ENCODE measurements around the gene ADCY3.
"Not testable (repeated sequence)": the region's sequence is repeated elsewhere in the genome, so short reads cannot be mapped to it uniquely, and the experiment has no call there.

ADCY3 gene

GRCh38 chr2:24816884-24817283 lies 103.2 kb downstream of the ADCY3 start:
- DNase-seq (ENCODE audit: insufficient read length) (no peak), FAIRE-seq (no peak)
- TF ChIP-seq POLR2A (IDR thresholded peaks at IDR 0.05; ENCODE audit: low read depth, low read length) (no peak), TAF1 (IDR thresholded peaks at IDR 0.05; ENCODE audit: borderline replicate concordance, low read depth, low read length) (no peak), POLR2AphosphoS5 (IDR thresholded peaks at IDR 0.05; ENCODE audit: low read depth, low read length) (no peak)

- DNase-seq (ENCODE audit: insufficient read length), result no peak
- no peak for FAIRE-seq
- TF ChIP-seq POLR2A (IDR thresholded peaks at IDR 0.05; ENCODE audit: low read depth, low read length) (0 out of 2 replicates have a peak, but pooled peaks have one; percentile 22), TAF1 (IDR thresholded peaks at IDR 0.05; ENCODE audit: borderline replicate concordance, low read depth, low read length) (no peak)
Measured at GRCh38 chr2:24816404-24816803, 103.6 kb downstream of the ADCY3 start.

- TF ChIP-seq POLR2A (IDR thresholded peaks at IDR 0.05; ENCODE audit: low read depth, low read length) (no peak), TAF1 (IDR thresholded peaks at IDR 0.05; ENCODE audit: borderline replicate concordance, low read depth, low read length) (no peak), POLR2AphosphoS5 (IDR thresholded peaks at IDR 0.05; ENCODE audit: low read depth, low read length) (no peak)
- FAIRE-seq, result no peak
Measured at GRCh38 chr2:24815171-24815570, 104.9 kb downstream of the ADCY3 start.

GRCh38 chr2:24814516-24814915 lies 105.5 kb downstream of the ADCY3 start:
- no peak for TF ChIP-seq POLR2AphosphoS5 (IDR thresholded peaks at IDR 0.05; ENCODE audit: low read depth, low read length)
- no peak for TF ChIP-seq TAF1 (IDR thresholded peaks at IDR 0.05; ENCODE audit: borderline replicate concordance, low read depth, low read length)
- no peak for TF ChIP-seq POLR2A (IDR thresholded peaks at IDR 0.05; ENCODE audit: low read depth, low read length)
- no peak for DNase-seq (ENCODE audit: insufficient read length)
- FAIRE-seq, result no peak

More at GRCh38 chr2:24815171-24815570, 104.9 kb downstream of the ADCY3 start:
- no peak for DNase-seq (ENCODE audit: insufficient read length)

- TF ChIP-seq POLR2AphosphoS5 (IDR thresholded peaks at IDR 0.05; ENCODE audit: low read depth, low read length), result no peak
- no peak for TF ChIP-seq TAF1 (IDR thresholded peaks at IDR 0.05; ENCODE audit: borderline replicate concordance, low read depth, low read length)
- no peak for TF ChIP-seq POLR2A (IDR thresholded peaks at IDR 0.05; ENCODE audit: low read depth, low read length)
- DNase-seq (ENCODE audit: insufficient read length) (no peak), FAIRE-seq (no peak)
Measured at GRCh38 chr2:24813691-24814137, 106.3 kb downstream of the ADCY3 start.

GRCh38 chr2:24809316-24810007 lies 110.6 kb downstream of the ADCY3 start:
- DNase-seq (ENCODE audit: insufficient read length) (no peak), FAIRE-seq (no peak)
- TF ChIP-seq TAF1 (IDR thresholded peaks at IDR 0.05; ENCODE audit: borderline replicate concordance, low read depth, low read length) (no peak), POLR2AphosphoS5 (IDR thresholded peaks at IDR 0.05; ENCODE audit: low read depth, low read length) (no peak), POLR2A (IDR thresholded peaks at IDR 0.05; ENCODE audit: low read depth, low read length) (no peak)

- no peak for FAIRE-seq
- DNase-seq (ENCODE audit: insufficient read length), result no peak
- no peak for TF ChIP-seq TAF1 (IDR thresholded peaks at IDR 0.05; ENCODE audit: borderline replicate concordance, low read depth, low read length)
Measured at GRCh38 chr2:24806661-24807036, 113.4 kb downstream of the ADCY3 start.

- FAIRE-seq; DNase-seq (ENCODE audit: insufficient read length): not testable (repeated sequence)
Measured at GRCh38 chr2:24805811-24806660, 114.0 kb downstream of the ADCY3 start.

- not testable (repeated sequence) for DNase-seq (ENCODE audit: insufficient read length); FAIRE-seq
Measured at GRCh38 chr2:24800487-24800886, 119.5 kb downstream of the ADCY3 start.

- TF ChIP-seq TAF1 (IDR thresholded peaks at IDR 0.05; ENCODE audit: borderline replicate concordance, low read depth, low read length) (no peak), POLR2AphosphoS5 (IDR thresholded peaks at IDR 0.05; ENCODE audit: low read depth, low read length) (no peak), POLR2A (IDR thresholded peaks at IDR 0.05; ENCODE audit: low read depth, low read length) (no peak)
- DNase-seq (ENCODE audit: insufficient read length), result no peak
- FAIRE-seq, result no peak
Measured at GRCh38 chr2:24797644-24798043, 122.4 kb downstream of the ADCY3 start.

- TF ChIP-seq POLR2A (IDR thresholded peaks at IDR 0.05; ENCODE audit: low read depth, low read length) (no peak), TAF1 (IDR thresholded peaks at IDR 0.05; ENCODE audit: borderline replicate concordance, low read depth, low read length) (no peak), POLR2AphosphoS5 (IDR thresholded peaks at IDR 0.05; ENCODE audit: low read depth, low read length) (no peak)
- no peak for FAIRE-seq
- DNase-seq (ENCODE audit: insufficient read length), result no peak
Measured at GRCh38 chr2:24793761-24794435, 126.1 kb downstream of the ADCY3 start.

Data from GM12892 (cell line).